ENCODE results near the gene USP49.

- TF ChIP-seq CTCF (IDR thresholded peaks at IDR 0.05) (no peak), POLR2A (IDR thresholded peaks at IDR 0.05) (no peak)
These were observed 81.7 kb downstream of the USP49 start for GRCh38 chr6:41813469-41813868.

Data from heart left ventricle (tissue), 13 donors.